Large intestine (tissue), 3 donors: Measurements from ENCODE around the gene ARHGEF16. TPM values are rescaled to one million over a fixed set of nuclear protein-coding genes. Genes with fewer than 3 reads are reported as not detected.
A peak's percentile ranks its signal among the peaks of the same experiment; 100 is the strongest.

ENCODE experiments used
- DNase-seq, 2 donors: peaks; one replicate each; pipeline versions ENCODE4 v3.0.0 to v3.0.0-alpha.2; 2013
- H3K27ac ChIP-seq: one replicate; pipeline ENCODE4 v1.5.1; 2013; ENCODE audit warnings: low read length
- H3K27me3 ChIP-seq: 2 replicates; pipeline ENCODE4 v1.6.1; 2013; ENCODE audit warnings: low read length; ENCODE audit not compliant: control insufficient read depth, insufficient read depth
- H3K36me3 ChIP-seq: 2 replicates; pipeline ENCODE4 v1.6.1; 2013; ENCODE audit warnings: low read length; ENCODE audit not compliant: control insufficient read depth, insufficient read depth
- H3K4me1 ChIP-seq: one replicate; pipeline ENCODE4 v1.6.1; 2013; ENCODE audit warnings: low read length; ENCODE audit not compliant: control insufficient read depth, insufficient read depth
- H3K4me3 ChIP-seq: one replicate; pipeline ENCODE4 v1.5.1; 2013; ENCODE audit warnings: low read length
- H3K9me3 ChIP-seq: one replicate; pipeline ENCODE4 v1.6.1; 2013; ENCODE audit warnings: mild to moderate bottlenecking, low read depth, low read length, moderate library complexity; ENCODE audit not compliant: control insufficient read depth
- whole genome bisulfite sequencing: methylation state at CpG from one replicate; pipeline ENCODE4 v1.1.5; 2013; ENCODE audit warnings: low lambda C conversion rate; ENCODE audit not compliant: insufficient coverage; 5-methylcytosine and 5-hydroxymethylcytosine counted together
- polyA plus RNA-seq: library from polyadenylated mRNA; unstranded; fragments of 120-200 nt; gene quantifications from one replicate; pipeline ENCODE4 v1.2.1, GENCODE V29; 2013

ARHGEF16 gene
- polyA plus RNA-seq, 1 donor = 39.7 TPM

DNA sequence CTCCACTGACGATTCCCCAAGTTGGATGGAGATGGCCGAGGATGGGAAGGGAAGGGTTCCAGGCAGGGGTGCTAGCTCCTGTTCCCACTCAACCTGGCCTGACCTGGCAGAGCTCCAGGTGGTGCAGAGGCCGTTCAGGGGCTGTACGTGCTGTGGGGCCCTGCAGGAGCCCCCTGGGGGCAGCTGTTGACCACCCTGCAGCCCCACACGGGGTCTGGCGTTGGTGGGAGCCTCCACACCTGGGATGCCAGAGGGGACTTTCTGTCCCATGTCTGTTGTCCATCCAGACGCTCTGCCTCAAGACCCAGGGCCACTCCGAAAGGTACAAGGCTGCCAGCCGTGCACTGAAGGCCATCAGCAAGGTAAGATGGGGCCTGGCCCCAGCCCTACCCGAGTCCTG is 20.0 kb downstream of the ARHGEF16 start:
- H3K4me3 ChIP-seq = no peak overlapping the region
- peaks cover 53% of the 10 kb centered on the region for H3K36me3 ChIP-seq
- H3K27me3 ChIP-seq = no peaks in the 10 kb centered on the region
- WGBS = no CpG with 5 or more reads among the region's 10 CpGs
- no peak overlapping the region for H3K27ac ChIP-seq
- peaks cover 12% of the 10 kb centered on the region for H3K4me1 ChIP-seq
- DNase-seq = no peak
- peaks cover 2% of the 10 kb centered on the region for H3K9me3 ChIP-seq

DNA sequence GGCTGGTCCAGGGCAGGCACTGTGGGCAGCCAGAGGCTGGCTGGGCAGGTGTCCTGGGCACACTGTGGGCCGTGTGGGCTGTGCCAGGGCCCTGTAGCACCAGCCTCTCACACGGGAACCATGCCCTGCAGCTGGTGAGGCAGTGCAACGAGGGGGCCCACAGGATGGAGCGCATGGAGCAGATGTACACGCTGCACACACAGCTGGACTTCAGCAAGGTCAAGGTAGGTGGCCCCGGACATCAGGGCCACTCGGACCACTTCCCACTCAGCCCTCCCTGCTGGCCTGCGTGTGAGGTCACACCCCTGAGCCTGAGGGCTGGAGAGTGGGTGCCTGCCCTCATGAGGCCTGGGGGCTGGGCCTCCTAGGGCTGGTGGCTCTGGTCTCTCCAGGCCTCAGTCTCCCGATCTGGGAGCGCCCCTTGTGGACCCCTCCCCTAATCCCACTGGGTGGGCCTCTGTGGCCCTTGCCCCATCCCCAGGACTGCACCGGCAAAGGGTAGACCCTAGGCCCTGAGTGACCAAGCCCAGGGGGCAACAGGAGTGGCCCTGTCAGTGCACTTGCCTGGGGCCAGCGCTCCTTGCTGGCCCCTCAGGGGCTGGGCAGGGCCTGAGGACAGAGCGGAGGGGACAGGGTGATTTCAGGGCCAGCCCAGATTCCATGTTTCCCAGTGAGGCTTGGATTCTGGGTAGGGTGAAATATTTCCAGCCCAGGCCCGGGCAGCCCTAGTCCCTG is 21.5 kb downstream of the ARHGEF16 start:
- DNase-seq = no peak
- Histone ChIP-seq H3K4me3 (no peak overlapping the region), H3K27me3 (no peaks in the 10 kb centered on the region), H3K4me1 (peaks cover 19% of the 10 kb centered on the region), H3K27ac (no peak overlapping the region), H3K9me3 (peaks cover 4% of the 10 kb centered on the region), H3K36me3 (peaks cover 54% of the 10 kb centered on the region)
- WGBS = no CpG with 5 or more reads among the region's 14 CpGs

DNA sequence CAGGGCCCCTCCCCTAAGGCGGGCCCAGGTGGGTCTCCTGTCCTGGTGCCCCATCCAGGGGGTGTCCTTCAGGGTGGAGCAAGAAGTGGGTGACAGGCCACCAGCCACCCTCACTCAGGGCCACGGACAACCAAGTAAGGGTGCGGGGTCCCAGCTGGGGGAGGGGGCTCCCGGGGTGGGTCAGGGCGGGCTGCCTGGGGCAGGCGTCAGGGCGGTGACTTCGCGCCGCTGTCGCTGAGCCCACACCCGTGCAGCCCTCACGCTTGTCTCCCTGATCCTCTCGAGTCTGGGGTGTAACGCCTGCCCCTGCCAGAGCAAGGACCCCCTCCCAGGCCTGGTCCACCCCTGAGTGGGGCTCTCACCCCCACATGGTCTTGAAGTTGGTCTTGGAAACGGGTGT is 22.2 kb downstream of the ARHGEF16 start:
- Histone ChIP-seq H3K27ac (no peak overlapping the region), H3K4me3 (no peak overlapping the region), H3K4me1 (peaks cover 18% of the 10 kb centered on the region), H3K27me3 (no peaks in the 10 kb centered on the region), H3K9me3 (peaks cover 4% of the 10 kb centered on the region), H3K36me3 (peaks cover 54% of the 10 kb centered on the region)
- DNase-seq = no peak
- no CpG with 5 or more reads among the region's 16 CpGs for WGBS

DNA sequence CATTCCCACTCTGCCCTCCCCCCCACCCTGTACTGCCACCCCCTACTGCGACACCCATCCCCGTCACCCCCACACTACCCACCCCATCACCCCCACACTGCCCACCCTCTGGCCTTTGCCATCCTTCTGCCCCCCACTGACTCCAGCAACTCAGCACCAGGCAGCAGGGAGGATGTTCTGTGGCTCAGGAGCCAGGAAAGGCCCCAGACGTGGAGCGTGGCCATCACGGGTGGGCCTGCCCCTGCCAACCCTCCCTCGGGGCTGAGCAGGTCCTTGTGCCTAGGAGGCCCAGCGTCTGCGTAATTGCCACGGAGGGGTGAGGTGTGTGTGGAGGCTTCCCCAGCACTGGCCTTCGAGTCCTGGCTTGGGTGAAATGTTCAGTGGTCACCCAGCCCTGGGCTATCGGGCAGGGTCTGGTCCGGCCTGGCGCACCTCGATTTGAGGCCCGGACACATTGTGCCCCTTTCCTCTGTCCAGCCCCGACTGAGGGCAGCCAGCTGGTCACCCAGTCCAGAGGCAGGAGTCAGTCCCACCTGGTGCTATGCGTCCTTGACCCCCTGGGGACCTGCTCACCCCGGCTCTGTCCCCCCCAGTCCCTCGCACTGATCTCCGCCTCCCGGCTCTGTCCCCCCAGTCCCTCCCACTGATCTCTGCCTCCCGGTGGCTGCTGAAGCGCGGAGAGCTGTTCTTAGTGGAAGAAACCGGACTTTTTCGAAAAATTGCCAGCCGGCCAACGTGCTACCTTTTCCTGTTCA is 23.0 kb downstream of the ARHGEF16 start:
- H3K9me3 ChIP-seq = peaks cover 4% of the 10 kb centered on the region

DNA sequence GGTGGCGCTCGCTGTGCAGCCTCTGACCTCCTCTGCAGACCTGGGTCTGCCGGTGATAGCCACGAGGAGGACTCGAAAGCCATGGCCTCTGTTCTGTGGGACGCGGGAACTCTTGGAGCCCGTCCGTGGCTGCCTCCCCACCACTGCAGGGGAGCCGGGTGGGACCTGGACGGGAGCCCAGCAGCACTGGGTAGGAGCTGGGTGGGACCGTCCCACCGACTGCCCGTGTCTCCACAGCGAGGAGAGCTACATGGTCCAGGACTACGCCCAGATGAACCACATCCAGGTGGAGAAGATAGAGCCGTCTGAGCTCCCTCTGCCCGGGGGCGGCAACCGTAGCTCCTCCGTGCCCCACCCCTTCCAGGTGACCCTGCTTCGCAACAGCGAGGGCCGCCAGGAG is 23.7 kb downstream of the ARHGEF16 start:
- Histone ChIP-seq H3K9me3 (peaks cover 4% of the 10 kb centered on the region), H3K4me1 (peaks cover 27% of the 10 kb centered on the region), H3K27ac (no peak overlapping the region), H3K4me3 (no peak overlapping the region), H3K27me3 (no peaks in the 10 kb centered on the region), H3K36me3 (peaks cover 46% of the 10 kb centered on the region)
- no peak for DNase-seq
- WGBS = no CpG with 5 or more reads among the region's 24 CpGs

More for the DNA sequence above, 23.0 kb downstream of the ARHGEF16 start:
- Histone ChIP-seq H3K27me3 (no peaks in the 10 kb centered on the region), H3K36me3 (peaks cover 49% of the 10 kb centered on the region), H3K4me3 (no peak overlapping the region), H3K4me1 (peaks cover 20% of the 10 kb centered on the region), H3K27ac (no peak overlapping the region)
- no CpG with 5 or more reads among the region's 28 CpGs for WGBS
- DNase-seq = no peak

DNA sequence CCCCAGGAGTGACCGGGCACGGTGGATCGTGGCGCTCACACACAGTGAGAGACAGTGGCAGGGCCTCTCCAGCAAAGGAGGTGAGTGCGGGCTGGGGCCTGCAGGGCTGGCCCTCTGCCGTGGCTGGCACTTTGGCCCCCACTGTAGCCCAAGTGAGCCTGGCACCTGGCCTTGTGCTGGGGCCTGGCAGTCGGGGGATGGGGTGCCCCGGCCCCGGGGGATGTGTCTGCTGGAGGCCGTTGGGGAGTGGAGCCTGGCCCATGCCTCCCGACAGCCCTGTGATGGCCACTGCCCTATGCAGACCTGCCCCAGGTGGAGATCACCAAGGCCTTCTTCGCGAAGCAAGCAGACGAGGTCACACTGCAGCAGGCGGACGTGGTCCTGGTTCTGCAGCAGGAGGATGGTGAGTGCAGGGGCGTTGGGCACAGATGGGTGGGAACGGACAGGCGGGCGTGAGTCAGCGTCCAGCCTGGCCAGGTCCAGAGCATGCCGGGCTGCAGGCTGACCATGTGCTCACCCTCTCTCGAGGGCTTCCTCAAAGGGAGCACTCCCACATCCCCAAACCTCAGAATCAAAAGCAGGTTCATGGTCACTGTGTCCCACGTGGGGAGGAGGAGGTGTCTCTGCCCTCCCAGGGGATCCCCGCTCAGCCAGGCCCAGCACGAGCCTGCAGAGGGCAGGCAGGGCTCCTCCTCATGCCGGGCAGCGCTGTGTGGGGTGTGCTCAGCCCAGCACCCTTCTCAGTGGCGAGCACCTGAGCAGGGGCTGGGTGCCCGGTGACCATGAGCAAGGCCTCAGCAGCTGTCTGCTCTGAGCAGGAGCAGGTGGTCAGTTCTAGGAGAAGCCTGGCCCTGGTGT is 25.3 kb downstream of the ARHGEF16 start:
- Histone ChIP-seq H3K27ac (peak overlapping the region; percentile 95), H3K4me1 (peaks cover 34% of the 10 kb centered on the region), H3K36me3 (peaks cover 34% of the 10 kb centered on the region), H3K4me3 (no peak overlapping the region), H3K27me3 (no peaks in the 10 kb centered on the region), H3K9me3 (peaks cover 4% of the 10 kb centered on the region)
- no CpG with 5 or more reads among the region's 30 CpGs for WGBS
- no peak for DNase-seq

DNA sequence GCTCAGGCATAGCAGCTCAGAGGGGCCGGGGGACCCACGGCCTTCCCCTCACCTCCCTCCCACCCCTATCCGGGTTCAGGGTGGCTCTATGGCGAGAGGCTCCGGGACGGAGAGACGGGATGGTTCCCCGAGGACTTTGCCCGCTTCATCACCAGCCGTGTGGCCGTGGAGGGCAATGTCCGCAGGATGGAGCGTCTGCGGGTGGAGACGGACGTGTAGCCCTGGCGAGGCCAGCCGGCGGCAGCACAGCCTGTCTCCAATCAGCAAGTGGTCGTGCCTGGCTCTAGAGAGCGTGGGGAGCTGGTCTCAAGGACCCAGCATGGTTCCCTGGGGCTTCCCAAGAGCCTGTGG is 25.9 kb downstream of the ARHGEF16 start:
- Histone ChIP-seq H3K4me3 (no peak overlapping the region), H3K27me3 (no peaks in the 10 kb centered on the region), H3K9me3 (peaks cover 4% of the 10 kb centered on the region), H3K36me3 (peaks cover 34% of the 10 kb centered on the region), H3K27ac (peak overlapping the region; percentile 95), H3K4me1 (peaks cover 34% of the 10 kb centered on the region)
- DNase-seq = peak; percentile 81 to 92
- WGBS = no CpG with 5 or more reads among the region's 21 CpGs

DNA sequence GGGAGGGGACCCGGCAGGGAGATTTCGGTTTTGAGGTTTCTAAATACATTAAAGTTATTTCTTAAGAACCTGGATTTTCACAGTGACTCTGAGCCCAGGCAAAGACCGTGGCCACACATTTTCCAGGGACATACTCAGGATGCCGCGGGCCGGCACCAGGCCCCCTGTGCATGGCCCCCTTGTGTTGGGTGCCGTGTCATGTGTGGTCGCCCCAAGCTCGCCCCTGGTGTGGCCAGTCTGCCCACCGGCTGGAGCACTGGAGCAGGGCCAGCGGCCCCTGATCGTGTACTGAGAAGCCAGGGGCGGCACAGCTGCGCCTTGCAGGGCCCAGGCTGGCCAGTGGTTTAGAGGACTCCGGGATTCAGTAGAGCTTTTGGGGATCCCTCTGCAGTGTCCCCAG is 26.6 kb downstream of the ARHGEF16 start:
- no peak for DNase-seq
- peak overlapping the region; percentile 95 for H3K27ac ChIP-seq
- peaks cover 34% of the 10 kb centered on the region for H3K4me1 ChIP-seq
- H3K27me3 ChIP-seq = no peaks in the 10 kb centered on the region
- no CpG with 5 or more reads among the region's 15 CpGs for WGBS
- H3K4me3 ChIP-seq = no peak overlapping the region
- H3K9me3 ChIP-seq = peaks cover 4% of the 10 kb centered on the region
- peaks cover 30% of the 10 kb centered on the region for H3K36me3 ChIP-seq

DNA sequence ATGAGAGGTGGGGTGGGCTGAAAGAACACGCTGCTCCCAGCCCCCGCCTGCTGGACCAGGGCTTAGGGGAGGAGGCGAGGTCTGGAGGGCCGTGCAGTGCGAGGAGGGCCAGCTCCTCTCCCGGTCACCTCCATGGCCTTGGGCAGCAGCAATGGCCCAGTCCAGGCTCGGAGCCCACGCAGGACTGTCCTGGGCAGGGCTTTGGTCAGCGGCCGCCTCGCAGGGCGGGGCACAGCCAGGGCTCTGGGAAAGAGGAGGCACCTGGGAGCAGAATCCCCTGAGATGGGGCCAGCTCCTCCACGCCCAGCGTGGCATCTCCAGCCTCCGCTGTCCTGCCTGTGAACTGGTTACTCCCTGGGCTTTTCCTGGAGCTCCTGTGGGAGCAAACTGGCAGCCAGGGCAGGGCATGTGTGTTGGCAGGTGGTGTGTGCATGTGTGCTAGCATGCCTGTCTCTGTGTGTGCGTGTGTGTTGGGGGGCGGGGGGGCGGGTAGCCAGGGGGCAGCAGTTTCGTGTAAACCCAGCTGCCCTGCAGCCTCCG is 27.4 kb downstream of the ARHGEF16 start:
- H3K27ac ChIP-seq = no peak overlapping the region
- no peak for DNase-seq
- no peak overlapping the region for H3K4me3 ChIP-seq
- WGBS = no CpG with 5 or more reads among the region's 20 CpGs
- no peaks in the 10 kb centered on the region for H3K27me3 ChIP-seq
- peaks cover 34% of the 10 kb centered on the region for H3K4me1 ChIP-seq
- H3K9me3 ChIP-seq = peaks cover 4% of the 10 kb centered on the region
- H3K36me3 ChIP-seq = peaks cover 23% of the 10 kb centered on the region

DNA sequence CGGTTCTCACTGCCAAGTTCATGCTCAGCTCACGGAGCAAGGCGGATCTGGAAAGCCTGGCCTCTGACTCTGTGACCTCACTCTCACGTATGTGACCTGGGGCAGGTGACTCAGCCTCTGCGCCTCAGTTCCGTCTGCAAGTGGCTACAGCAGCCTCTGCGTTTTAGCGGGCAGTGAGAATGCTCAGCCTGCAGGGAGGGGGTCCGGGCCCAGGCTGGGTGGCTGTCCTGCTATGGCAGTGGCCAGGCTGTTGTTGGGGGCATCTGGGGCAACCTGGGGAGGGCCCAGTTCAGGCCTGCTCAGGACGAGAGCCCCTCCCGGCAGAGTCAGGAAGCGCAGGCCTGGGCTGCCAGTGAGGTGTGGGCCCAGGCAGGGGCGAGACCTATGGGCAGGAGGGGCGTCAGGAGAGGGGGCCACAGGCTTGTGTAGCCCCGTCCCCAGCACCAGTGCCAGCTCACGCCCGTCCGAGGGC is 27.9 kb downstream of the ARHGEF16 start:
- Histone ChIP-seq H3K9me3 (peaks cover 4% of the 10 kb centered on the region), H3K27me3 (no peaks in the 10 kb centered on the region), H3K4me1 (peaks cover 34% of the 10 kb centered on the region), H3K27ac (peak overlapping the region; percentile 21), H3K36me3 (peaks cover 23% of the 10 kb centered on the region), H3K4me3 (no peak overlapping the region)
- peak in 1 of 2 donors; percentile 27 for DNase-seq
- no CpG with 5 or more reads among the region's 18 CpGs for WGBS
